ENCODE measurements around the gene CLTC.

- TF ChIP-seq CTCF (IDR thresholded peaks at IDR 0.05; ENCODE audit: poor library complexity) (no peak), EZH2phosphoT487 (IDR thresholded peaks at IDR 0.05; ENCODE audit: low read depth, severe bottlenecking, unreplicated experiment) (no peak), EZH2 (IDR thresholded peaks at IDR 0.05; ENCODE audit: borderline replicate concordance) (no peak)
Observed at GRCh38 chr17:59666235-59666634, 46.5 kb downstream of the CLTC start.

Data from hepatocyte (in vitro differentiated cells).